HG03342 (cell line): ENCODE measurements around the gene HPCAL1.
"Not testable (repeated sequence)": the region's sequence is repeated elsewhere in the genome, so short reads cannot be mapped to it uniquely, and the experiment has no call there.

Experiments
- ATAC-seq: cut with Tn5 transposase; IDR thresholded peaks from one replicate; pipeline ENCODE4 v1.9.1; 2021; ENCODE audit warnings: mild to moderate bottlenecking, moderate library complexity; ENCODE audit not compliant: unreplicated experiment

Gene HPCAL1

DNA sequence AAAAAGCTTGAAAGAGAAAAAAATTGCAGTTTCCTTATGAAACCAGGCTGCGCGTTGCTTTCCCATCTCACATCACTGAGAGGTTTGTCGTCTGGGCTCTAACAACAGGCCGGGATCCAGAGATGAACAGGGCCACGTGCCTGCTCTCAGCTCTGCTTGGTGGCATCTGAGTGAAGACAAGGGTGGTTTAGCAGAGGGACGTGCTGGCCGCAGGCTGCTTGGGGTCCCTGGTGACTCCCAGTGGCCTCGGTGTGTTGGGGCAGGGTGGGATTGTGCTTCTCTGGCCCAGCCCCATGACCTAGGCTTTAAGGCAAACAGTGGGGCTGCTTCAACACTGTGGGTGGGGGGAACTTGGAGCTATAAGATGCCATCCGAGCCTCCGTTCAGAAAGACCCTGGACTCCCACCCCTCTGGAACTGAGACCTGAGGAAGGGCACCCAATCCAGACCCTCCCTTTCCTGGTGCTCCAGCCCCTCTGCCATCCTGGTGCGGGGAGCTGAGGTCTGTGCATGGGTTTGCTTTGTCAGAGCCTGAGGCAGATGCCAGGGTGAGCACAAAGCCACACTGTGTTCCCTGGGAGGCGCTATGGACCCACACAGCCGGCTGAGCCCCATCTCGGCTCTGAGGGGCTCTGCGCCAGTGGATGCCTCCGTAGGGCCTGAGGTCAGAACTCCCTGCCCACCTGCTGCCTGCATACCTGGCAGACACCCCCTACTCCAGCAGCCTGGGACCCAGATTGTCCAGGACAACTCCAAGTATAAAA is 18.4 kb upstream of the HPCAL1 start:
- no peak for ATAC-seq

DNA sequence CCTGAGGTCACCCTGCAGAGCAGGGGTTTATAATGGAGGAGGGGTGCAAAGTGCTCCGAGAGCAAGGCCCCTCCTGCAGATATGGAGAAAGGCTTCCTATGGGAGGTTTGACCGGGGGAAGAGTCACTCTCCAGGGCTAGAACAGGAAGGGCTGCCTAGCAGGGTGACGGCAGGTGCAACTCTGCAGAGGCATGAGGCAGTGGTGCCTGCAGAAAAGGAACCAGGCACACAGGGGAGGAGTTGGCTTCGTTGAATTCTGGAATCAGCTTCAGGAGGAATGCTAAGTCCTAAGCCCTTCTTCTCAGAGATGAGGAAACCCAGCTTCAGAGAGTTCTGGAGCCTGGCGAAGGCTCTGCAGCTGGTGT is 17.5 kb upstream of the HPCAL1 start:
- ATAC-seq, result no peak

DNA sequence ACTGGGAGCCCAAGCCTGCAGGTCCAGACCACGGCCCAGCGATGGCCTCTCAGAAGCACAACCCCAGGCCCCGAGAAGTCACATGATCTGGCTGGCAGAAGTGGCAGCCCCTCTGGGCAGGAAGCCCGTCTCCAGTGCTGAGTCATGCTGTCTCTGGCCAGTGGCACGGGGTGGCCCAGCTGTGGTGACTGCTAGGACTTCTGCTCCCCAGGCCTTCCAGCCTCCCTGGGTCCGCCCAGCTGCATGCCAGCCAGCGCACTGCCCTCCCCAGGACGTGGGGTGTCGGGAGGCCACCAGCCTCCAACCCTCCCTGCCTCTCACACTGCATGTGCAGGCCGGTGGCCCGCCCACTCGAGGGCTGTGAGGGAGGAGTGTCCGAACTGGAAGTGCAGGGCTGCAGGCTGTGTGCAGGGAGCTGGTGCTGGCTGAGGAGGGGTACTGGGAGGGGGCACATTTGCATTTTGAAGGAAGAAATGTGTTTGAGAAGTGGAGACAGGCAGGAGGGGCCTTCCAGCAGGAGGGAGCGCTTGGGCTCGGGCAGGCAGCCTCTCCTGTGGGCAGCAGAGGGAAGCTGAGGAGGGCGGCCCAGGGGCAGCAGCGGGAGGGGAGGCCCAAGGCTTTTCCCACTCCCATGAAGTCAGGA is 17.0 kb upstream of the HPCAL1 start:
- no peak for ATAC-seq

DNA sequence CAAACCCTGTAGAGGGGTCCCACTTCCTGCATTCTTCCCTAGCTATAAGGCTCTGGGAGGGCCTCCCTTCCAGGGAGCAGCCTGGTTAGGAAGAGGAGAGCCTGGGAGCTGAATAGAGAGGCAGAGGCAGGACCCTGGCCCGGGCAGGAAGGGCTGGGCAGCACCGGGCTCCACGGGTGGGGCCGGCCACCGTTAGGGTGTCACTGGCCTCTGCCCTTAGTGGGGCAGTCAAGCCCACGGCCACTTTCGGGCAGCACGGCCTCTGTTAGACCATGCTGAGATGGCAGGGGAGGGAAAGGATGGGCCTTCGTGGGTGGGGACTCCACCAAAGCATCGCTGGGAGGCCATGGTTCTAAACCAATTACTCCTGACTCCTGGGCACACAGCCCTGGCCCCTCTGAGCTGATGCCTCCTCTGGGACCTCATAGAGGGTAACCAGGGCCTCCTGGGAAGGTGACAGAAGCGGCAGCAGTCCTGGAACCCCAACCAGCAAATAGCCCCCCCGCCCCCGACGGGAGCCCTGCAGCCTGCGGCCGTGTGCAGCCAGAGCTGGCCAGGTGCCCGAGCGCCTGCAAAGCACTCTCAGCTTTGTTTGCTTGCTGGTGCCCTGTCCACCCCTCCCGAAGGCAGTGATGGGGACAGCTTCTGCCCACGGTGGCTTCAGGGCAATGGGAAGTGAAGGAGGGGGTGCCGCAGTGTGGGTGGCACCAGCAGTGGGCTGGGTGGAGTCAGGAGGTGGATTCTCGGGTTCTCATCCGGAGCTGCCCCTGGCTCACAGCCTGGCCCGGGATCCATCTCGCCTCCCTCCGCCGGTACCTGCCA is 16.3 kb upstream of the HPCAL1 start:
- no peak for ATAC-seq

DNA sequence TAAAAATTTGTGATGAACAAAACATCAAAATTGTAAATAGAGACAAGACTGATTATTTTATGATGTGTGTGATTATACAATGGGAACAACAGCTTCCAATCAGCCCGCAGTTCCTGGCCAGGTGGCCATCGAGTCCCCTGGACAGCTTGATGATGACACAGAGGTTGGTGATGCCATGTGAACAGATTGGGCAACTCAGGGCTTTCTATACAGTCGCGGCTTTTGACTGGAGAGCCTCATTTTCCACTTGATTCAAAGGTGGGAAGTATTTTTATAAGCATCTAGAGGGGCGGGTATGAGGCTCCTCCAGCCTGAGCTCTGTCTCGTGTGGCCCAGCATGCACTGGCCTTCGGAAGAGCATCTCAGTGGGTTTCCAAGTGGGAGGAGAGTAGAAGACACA is 14.9 kb upstream of the HPCAL1 start:
- no peak for ATAC-seq

DNA sequence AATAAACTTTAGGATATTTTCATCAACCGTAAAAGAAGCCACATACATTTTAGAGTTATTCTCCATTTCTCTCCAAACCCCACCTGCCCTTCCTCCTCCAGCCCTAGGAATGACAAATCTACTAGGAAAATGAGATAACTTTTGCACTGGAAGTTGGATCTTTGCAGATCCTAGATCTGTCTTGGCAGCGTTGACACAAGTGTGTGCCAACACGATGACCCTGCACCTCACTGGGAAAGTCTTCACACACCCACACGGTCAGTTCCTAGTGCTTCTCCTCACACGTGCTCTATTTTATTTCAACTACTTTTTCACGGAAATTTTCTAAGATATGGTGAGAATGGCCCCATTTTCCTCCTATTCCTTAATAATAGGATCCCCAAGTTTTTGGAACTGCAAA is 14.1 kb upstream of the HPCAL1 start:
- ATAC-seq, result no peak

DNA sequence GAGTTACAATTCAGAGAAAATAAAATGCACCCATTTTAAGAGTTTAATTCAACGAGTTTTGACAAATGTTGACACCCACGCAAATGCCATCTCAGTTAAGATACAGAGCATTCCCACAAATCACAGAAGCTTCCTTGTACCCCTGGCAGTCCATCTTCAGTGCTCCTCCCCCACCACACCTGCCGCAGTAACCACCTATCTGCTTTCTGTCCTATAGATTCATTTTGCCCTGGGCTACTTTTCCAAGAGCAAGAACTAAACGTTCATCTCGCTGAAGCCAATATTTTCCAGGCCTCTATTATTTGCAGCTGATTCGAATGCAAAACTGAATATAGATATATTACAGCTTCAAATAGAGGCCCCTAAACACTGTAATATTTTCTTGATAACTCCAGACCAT is 13.4 kb upstream of the HPCAL1 start:
- no peak for ATAC-seq

DNA sequence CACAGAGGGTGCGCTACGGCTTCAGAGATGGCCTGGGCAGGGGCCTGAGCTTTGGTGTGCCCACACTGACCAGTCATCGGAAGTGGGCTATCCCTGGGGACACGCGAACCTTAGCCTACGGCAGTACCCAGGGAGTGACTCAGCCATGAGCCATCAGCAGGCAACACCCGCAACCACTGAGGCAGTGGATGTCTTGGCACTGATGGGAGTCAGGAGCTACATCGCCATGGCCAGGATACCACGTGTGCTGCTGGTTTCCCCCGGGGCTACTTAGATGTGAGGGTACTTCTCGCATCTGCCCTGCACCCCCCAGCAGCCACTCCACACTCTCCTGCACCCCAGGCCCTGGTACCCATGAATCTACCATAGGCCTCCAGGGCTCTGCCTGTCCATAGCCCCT is 12.8 kb upstream of the HPCAL1 start:
- no peak for ATAC-seq

DNA sequence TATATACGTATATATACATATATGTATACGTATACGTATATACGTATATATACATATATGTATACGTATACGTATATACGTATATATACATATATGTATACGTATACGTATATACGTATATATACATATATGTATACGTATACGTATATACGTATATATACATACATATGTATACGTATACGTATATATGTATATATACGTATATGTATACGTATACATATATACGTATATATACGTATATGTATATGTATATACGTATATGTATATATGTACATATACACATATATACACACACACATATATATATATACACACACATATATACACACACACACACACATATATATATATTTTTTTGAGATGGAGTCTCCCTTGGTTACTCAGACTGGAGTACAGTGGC is 11.3 kb upstream of the HPCAL1 start:
- not testable (repeated sequence) for ATAC-seq

DNA sequence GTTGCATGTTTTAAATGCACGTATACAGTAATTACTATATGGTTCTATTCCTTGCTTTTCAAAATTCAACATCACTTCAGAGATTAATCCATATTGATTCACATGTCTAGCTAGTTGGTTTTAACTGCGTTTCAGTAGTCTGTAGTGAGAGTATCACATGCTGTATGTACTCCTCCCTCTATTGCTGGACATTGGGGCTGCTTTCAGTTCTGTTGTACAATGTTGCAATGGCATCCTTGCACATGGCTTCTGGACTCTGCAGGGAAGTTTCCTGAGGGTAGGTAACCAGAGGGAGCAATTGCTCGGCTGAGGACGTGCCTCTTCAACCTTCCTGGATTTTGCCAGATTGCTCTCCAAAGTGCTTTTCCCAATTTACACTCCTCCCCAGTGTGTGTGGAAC is 10.7 kb upstream of the HPCAL1 start:
- ATAC-seq, result no peak

DNA sequence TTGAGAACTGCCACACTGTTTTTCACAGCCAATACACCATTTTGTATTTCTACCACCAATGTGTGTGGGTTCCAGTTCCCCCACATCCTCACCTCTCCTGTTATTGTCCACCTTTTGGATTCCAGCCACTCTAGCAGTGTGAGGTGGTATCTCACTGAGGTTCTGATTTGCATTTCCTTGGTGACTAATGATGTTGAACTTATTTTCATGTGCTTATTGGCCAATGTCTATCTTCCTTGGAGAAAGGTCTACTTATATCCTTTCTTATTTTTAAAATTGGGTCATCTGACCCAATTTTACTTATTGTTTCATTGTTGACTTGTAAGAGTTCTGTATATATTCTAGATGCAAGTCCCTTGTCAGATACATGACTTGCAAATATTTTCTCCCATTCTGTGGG is 9.1 kb upstream of the HPCAL1 start:
- no peak for ATAC-seq

DNA sequence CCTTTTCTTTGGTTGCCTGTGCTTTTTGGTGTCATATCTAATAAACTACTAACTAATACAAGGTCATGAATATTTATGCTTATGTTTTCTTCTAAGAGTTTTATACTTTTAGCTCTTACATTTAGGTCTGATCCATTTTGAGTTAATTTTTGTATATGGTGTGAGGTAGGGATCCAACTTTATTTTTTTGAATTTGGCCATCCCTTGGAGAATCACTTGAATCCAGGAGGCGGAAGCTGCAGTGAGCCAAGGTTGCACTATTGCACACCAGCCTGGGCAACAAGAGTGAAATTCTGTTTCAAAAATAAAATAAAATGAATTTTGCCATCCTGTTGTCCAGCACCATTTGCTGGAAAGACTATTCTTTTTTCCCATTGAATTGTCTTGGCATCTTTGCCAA is 8.6 kb upstream of the HPCAL1 start:
- ATAC-seq, result no peak

DNA sequence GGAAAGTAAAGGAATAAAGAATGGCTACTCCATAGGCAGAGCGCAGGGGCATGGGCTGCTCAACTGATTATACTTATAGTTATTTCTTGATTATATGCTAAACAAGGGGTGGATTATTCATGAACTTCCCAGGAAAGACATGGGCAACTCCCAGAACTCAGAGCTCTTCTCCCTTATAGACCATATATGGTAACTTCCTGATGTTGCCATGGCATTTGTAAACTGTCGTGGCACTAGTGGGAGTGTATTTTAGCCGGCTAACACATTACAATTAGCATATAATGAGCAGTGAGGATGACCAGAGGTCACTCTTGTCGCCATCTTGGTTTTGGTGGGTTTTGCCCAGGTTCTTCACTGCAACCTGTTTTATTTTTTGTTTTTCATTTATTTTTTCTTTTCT is 7.1 kb upstream of the HPCAL1 start:
- not testable (repeated sequence) for ATAC-seq

DNA sequence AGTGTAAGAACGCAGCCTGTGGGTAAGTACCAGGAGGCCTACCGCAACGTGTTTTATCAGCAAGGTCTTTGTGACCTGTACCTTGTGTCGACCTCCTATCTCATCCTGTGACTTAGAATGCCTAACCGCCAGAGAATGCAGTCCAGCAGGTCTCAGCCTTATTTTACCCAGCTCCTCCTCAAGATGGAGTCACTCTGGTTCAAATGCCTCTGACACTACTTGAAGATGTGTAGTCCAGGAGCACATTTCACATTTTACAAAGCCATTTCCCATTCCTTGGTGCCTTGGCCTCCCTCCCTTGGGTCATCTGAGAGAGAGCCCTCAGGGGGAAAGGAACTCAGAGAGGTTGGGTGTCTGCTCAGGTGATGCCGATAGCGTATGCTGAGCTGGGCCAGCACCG is 6.6 kb upstream of the HPCAL1 start:
- ATAC-seq, result no peak

DNA sequence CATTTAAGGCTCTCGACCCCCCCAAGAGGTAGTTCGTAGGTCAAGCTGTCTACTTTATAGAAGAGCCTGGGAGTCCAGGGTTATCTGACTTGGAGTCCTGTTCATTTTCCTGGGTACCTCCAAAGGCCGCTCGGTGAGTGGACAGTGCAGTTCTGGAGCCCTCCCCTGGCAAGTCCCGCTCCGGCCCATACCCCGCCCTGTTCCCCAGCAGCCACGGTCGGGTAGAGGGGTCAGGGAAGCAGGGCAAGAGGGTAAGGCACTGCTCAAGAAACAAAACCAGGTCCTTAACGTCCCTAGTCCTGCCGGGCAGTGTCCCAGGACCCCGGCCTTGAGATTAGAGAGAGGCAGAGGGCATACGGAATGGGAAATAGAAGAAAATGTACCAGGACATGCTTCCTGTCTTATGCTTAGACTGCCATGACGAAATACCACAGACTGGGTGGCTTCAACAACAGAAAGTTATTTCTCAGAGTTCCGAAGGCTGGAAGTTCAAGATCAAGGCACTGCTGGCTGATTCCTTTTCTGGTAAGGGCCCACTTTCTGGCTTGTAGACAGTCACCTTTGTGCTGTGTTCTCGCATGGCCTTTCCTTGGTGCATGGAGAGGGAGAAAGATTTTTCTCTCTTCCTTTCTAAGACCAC is 5.4 kb upstream of the HPCAL1 start:
- ATAC-seq, result no peak

DNA sequence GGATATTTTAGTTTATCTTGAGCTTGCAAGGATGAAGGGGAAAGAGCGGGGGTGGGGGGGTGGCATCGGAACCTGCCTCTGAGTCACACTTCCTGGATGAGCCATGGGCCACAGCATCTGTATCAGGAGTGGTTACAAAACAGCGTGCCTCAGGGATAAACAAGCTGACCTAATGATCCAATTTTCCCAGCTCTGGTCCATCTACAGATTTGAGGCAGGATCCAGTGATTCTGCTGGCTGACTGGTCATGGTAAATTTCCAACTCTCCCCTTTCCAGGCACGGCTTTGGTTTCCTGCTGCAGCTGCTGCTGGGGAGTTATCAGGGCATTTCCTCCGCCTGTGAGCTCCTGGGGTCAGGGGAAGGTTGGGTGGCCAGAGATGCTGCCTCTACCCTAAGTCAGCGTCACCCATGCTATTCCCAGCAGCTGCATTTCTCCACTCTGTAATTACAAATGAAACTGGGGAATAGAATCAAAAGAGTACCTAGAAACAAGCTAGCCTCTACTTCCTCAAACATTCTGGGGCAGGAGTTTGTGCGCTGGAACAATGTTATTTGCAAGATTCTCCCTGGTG is 4.7 kb upstream of the HPCAL1 start:
- ATAC-seq, result no peak

DNA sequence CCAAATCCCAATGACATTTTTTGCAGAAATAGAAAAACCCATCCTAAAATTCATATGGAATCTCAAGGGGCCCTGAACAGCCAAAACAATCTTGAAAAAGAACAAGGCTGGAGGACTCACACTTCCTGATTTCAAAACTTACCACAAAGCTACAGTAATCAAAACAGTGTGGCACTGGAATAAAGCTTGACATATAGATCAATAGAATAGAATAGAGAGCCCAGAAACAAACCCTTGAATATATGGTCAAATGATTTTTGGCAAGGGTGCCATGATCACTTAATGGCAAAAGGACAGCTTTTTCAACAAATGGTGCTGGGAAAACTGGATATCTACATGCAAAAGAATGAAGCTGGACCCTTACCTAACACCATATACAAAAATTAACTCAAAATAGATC is 3.9 kb upstream of the HPCAL1 start:
- ATAC-seq, result not testable (repeated sequence)

DNA sequence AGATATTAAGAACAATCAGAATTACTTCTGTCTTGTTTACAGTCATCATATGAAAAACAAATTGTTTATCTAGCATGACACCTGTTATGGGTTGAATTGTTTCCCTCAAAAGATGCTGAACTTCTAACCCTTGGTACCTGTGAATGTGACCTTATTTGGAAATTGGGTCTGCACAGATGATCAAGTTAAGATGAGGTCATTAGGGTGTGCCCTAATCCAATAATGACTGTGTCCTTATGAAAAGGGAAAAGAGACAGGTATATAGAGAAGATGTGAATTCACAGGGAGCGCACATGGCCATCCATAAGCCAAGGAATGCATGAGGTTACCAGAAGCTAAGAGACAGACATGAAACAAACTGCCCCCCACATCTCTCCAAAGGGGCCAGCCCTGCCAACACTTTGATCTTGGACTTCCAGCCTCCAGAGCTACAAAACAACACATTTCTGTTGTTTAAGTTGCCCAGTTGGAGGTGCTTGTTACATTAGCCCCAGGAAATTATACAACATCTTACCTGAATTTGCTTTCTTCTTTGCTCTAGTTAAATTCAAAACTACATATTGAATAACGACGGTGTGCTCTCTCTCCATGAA is 2.3 kb upstream of the HPCAL1 start:
- ATAC-seq, result no peak

DNA sequence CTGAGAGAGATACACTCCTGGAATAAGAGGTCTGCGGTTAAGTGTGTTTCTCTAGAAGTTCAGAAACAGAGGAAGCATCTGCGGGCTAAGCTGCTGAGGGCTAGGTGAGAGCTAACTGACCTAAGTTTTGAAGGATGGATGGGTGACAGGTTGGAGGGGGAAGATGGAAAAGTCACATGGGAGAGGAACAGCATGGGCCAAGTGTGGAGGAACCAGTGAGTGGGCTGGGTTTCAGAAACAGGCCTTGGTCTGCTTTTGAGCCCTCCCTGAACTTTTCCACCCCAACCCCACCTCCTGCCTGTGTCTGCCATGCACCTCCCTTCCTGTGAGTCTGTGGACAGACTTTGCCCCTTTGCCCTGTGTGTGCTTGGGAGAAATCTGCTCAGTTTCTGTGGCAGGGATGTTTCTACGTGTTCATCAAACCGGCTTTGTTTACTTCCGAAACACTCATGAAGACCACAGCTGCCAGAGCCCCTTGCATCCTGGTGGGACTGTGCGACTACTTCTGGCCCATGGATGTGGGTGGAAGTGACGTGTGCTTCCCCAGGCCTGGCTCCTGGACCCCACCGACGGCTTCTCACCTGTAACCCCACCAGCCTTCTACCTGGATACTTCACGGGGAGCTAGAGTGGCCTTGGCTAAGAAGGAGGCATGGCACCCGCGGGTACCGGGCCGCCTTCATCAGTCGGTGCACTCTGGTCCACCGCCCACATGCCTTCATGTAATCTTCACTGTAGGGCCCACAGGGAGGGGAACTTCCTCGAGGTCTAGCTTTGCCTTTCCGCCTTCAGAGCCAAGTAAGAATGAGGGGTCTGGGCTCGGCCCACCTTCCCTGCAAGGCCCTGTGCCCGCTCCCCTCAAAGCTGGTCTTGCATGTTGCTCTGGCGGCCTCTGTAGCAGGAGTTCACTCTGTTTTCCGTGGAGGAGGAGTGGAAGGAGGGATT is 1.4 kb upstream of the HPCAL1 start:
- no peak for ATAC-seq
